Measurements from ENCODE around the gene OXSM. TPM values are rescaled to one million over a fixed set of nuclear protein-coding genes. Genes with fewer than 3 reads are reported as not detected.

OXSM gene
- total and polyA plus RNA-seq, 2 experiments from 2014 or later = 1.3 to 2.2 TPM

- no peak for TF ChIP-seq ETS1 (IDR thresholded peaks at IDR 0.05)
- no peak for TF ChIP-seq STAT1 (IDR thresholded peaks at IDR 0.05; ENCODE audit: unreplicated experiment)
- TF ChIP-seq POLR2AphosphoS5 (IDR thresholded peaks at IDR 0.05; ENCODE audit: low read depth) = no peak
- TF ChIP-seq REST (IDR thresholded peaks at IDR 0.05; ENCODE audit: unreplicated experiment) = no peak
- TF ChIP-seq ZNF331 (CRISPR knock-in tag; IDR thresholded peaks at IDR 0.05; ENCODE audit: low read depth) = no peak
- TF ChIP-seq ZNF114 (CRISPR knock-in tag; IDR thresholded peaks at IDR 0.05) = no peak
Observed at GRCh38 chr3:25837038-25837437, 47.1 kb downstream of the OXSM start (continued).

- H3K79me2 ChIP-seq (replicated peaks; ENCODE audit: insufficient read depth) = no peaks in the 10 kb centered on the region
- no peak overlapping the region for H3K27ac ChIP-seq (ENCODE audit: low read depth)
- Mint-ChIP-seq H3K27me3 (ENCODE audit: insufficient read depth, low read depth, poor library complexity) (no peaks in the 10 kb centered on the region), H3K36me3 (ENCODE audit: low read depth) (no peaks in the 10 kb centered on the region), H3K27ac (no peak overlapping the region), H3K4me1 (no peaks in the 10 kb centered on the region), H3K9me3 (peaks cover 3% of the 10 kb centered on the region; the same call in 2 of the 3 replicates), H3K4me3 (no peak overlapping the region)
- H3K27me3 ChIP-seq (ENCODE audit: insufficient read depth) = no peaks in the 10 kb centered on the region
- no peaks in the 10 kb centered on the region for H4K20me1 ChIP-seq (replicated peaks; ENCODE audit: insufficient read depth)
- H3K4me2 ChIP-seq = no peak overlapping the region
- no peak overlapping the region for H3K4me3 ChIP-seq
- H3K4me1 ChIP-seq (ENCODE audit: insufficient read depth) = no peaks in the 10 kb centered on the region
- ATAC-seq (no peak), DNase-seq (ENCODE audit: low spot score) (no peak)
- no peak overlapping the region for H2AFZ ChIP-seq
- no peaks in the 10 kb centered on the region for H3K9me2 ChIP-seq (ENCODE audit: insufficient read depth)
- no peaks in the 10 kb centered on the region for H3K36me3 ChIP-seq (ENCODE audit: insufficient read depth)
- no peaks in the 10 kb centered on the region for H3F3A ChIP-seq (replicated peaks; ENCODE audit: low read depth)
- TF ChIP-seq ETS1 (IDR thresholded peaks at IDR 0.05) (no peak), EZH2phosphoT487 (IDR thresholded peaks at IDR 0.05; ENCODE audit: unreplicated experiment) (no peak), CREB1 (CRISPR knock-in tag; IDR thresholded peaks at IDR 0.05; ENCODE audit: low read depth) (no peak), CTCF (conservative IDR thresholded peaks at IDR 0.05; ENCODE audit: low read depth in 2 of 2) (no peak), ZNF462 (CRISPR knock-in tag; IDR thresholded peaks at IDR 0.05) (no peak)
Observed at GRCh38 chr3:25840099-25840498, 50.2 kb downstream of the OXSM start.
